ENCODE results near the gene BABAM2. TPM values are rescaled to one million over a fixed set of nuclear protein-coding genes. Genes with fewer than 3 reads are reported as not detected.

BABAM2 gene
- total and polyA plus RNA-seq, 2 experiments from 2014 or later = 17.8 to 21.5 TPM

- no peaks in the 10 kb centered on the region for H3K9me2 ChIP-seq (ENCODE audit: insufficient read depth)
- H3K4me2 ChIP-seq = no peak overlapping the region
- no peaks in the 10 kb centered on the region; the same call in 1 of the 2 replicates for H3K4me1 ChIP-seq (ENCODE audit: insufficient read depth)
- Mint-ChIP-seq H3K27me3 (ENCODE audit: insufficient read depth, low read depth, poor library complexity) (peaks cover 12% of the 10 kb centered on the region), H3K4me3 (no peak overlapping the region), H3K9me3 (no peaks in the 10 kb centered on the region), H3K4me1 (peaks cover 19% of the 10 kb centered on the region), H3K27ac (no peak overlapping the region), H3K36me3 (ENCODE audit: low read depth) (no peaks in the 10 kb centered on the region)
- H3K27ac ChIP-seq (ENCODE audit: low read depth) = no peak overlapping the region
- H3K27me3 ChIP-seq (ENCODE audit: insufficient read depth) = no peaks in the 10 kb centered on the region
- no peaks in the 10 kb centered on the region for H3K36me3 ChIP-seq (ENCODE audit: insufficient read depth)
- no peaks in the 10 kb centered on the region for H3F3A ChIP-seq (replicated peaks; ENCODE audit: low read depth)
- H3K4me3 ChIP-seq = no peak overlapping the region
- no peaks in the 10 kb centered on the region for H4K20me1 ChIP-seq (replicated peaks; ENCODE audit: insufficient read depth)
- TF ChIP-seq JUNB (IDR thresholded peaks at IDR 0.05; ENCODE audit: unreplicated experiment) (no peak), POLR2AphosphoS5 (IDR thresholded peaks at IDR 0.05; ENCODE audit: low read depth) (no peak), ZNF331 (CRISPR knock-in tag; IDR thresholded peaks at IDR 0.05; ENCODE audit: low read depth) (no peak), STAT1 (IDR thresholded peaks at IDR 0.05; ENCODE audit: unreplicated experiment) (no peak), EZH2phosphoT487 (IDR thresholded peaks at IDR 0.05; ENCODE audit: unreplicated experiment) (no peak), NANOG (IDR thresholded peaks at IDR 0.05; ENCODE audit: borderline replicate concordance) (no peak), ZNF114 (CRISPR knock-in tag; IDR thresholded peaks at IDR 0.05) (no peak), ZNF462 (CRISPR knock-in tag; IDR thresholded peaks at IDR 0.05) (no peak), EZH2 (IDR thresholded peaks at IDR 0.05; ENCODE audit: low read depth, unreplicated experiment) (no peak), ETS1 (IDR thresholded peaks at IDR 0.05) (no peak), CREB1 (CRISPR knock-in tag; IDR thresholded peaks at IDR 0.05; ENCODE audit: low read depth) (no peak)
- TF ChIP-seq, protein P1, sequence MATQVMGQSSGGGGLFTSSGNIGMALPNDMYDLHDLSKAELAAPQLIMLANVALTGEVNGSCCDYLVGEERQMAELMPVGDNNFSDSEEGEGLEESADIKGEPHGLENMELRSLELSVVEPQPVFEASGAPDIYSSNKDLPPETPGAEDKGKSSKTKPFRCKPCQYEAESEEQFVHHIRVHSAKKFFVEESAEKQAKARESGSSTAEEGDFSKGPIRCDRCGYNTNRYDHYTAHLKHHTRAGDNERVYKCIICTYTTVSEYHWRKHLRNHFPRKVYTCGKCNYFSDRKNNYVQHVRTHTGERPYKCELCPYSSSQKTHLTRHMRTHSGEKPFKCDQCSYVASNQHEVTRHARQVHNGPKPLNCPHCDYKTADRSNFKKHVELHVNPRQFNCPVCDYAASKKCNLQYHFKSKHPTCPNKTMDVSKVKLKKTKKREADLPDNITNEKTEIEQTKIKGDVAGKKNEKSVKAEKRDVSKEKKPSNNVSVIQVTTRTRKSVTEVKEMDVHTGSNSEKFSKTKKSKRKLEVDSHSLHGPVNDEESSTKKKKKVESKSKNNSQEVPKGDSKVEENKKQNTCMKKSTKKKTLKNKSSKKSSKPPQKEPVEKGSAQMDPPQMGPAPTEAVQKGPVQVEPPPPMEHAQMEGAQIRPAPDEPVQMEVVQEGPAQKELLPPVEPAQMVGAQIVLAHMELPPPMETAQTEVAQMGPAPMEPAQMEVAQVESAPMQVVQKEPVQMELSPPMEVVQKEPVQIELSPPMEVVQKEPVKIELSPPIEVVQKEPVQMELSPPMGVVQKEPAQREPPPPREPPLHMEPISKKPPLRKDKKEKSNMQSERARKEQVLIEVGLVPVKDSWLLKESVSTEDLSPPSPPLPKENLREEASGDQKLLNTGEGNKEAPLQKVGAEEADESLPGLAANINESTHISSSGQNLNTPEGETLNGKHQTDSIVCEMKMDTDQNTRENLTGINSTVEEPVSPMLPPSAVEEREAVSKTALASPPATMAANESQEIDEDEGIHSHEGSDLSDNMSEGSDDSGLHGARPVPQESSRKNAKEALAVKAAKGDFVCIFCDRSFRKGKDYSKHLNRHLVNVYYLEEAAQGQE (IDR thresholded peaks at IDR 0.05; ENCODE audit: unreplicated experiment) = no peak
- TF ChIP-seq, protein P2, sequence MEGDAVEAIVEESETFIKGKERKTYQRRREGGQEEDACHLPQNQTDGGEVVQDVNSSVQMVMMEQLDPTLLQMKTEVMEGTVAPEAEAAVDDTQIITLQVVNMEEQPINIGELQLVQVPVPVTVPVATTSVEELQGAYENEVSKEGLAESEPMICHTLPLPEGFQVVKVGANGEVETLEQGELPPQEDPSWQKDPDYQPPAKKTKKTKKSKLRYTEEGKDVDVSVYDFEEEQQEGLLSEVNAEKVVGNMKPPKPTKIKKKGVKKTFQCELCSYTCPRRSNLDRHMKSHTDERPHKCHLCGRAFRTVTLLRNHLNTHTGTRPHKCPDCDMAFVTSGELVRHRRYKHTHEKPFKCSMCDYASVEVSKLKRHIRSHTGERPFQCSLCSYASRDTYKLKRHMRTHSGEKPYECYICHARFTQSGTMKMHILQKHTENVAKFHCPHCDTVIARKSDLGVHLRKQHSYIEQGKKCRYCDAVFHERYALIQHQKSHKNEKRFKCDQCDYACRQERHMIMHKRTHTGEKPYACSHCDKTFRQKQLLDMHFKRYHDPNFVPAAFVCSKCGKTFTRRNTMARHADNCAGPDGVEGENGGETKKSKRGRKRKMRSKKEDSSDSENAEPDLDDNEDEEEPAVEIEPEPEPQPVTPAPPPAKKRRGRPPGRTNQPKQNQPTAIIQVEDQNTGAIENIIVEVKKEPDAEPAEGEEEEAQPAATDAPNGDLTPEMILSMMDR (conservative IDR thresholded peaks at IDR 0.05; ENCODE audit: low read depth in 2 of 2) = no peak
- ATAC-seq = peak; percentile 55
- H2AFZ ChIP-seq = peak overlapping the region; percentile 76; the same call in 1 of the 2 replicates
- H3K79me2 ChIP-seq (replicated peaks; ENCODE audit: insufficient read depth) = no peaks in the 10 kb centered on the region
- peak; percentile 56 for DNase-seq (ENCODE audit: low spot score)
Measured at GRCh38 chr2:28362991-28363521, 472.5 kb downstream of the BABAM2 start.
